Endothelial cell of coronary artery (primary cell): ENCODE results near the gene SRPK2. TPM values are rescaled to one million over a fixed set of nuclear protein-coding genes. Genes with fewer than 3 reads are reported as not detected.

Experiments used
- total RNA-seq: library from RNA; depleted of rRNA; stranded (reverse); fragments of >200 nt; gene quantifications from 2 replicates; pipeline ENCODE4 v1.2.3, GENCODE V29; 2014

The SRPK2 gene
- 40.6 and 52.6 TPM in 2 replicates for total RNA-seq

GRCh38 chr7:105388356-105389087 lies at the start of gene SRPK2:
Gene SRPK2 (minus strand): TSS chr7:105388921.

Other genes with a start within 250 kb of the SRPK2 start
- gene PUS7, start 133.3 kb upstream of the SRPK2 start, total RNA-seq, result 26.5 and 27.2 TPM in 2 replicates
- 9.6 and 12.3 TPM in 2 replicates for gene RINT1, start 143.3 kb upstream of the SRPK2 start, total RNA-seq
- under 0.01 TPM in 1 of 2 replicates, not detected in the other for gene EFCAB10, start 192.6 kb upstream of the SRPK2 start, total RNA-seq